HEK293 (cell line): ENCODE data around the gene GMIP.

ENCODE experiments used
- ZBTB17 ChIP-seq: fragments of 450-650 bp; formaldehyde crosslinking; IDR thresholded peaks from 2 replicates; pipeline ENCODE4 v1.5.1; 2016; ENCODE audit warnings: missing biosample characterization, missing genetic modification characterization
- TF ChIP-seq, protein P1 (sequence below): fragments of 450-650 bp; formaldehyde crosslinking; IDR thresholded peaks from 2 replicates; pipeline ENCODE4 v1.5.1; 2016; ENCODE audit warnings: missing biosample characterization, missing genetic modification characterization

DNA sequence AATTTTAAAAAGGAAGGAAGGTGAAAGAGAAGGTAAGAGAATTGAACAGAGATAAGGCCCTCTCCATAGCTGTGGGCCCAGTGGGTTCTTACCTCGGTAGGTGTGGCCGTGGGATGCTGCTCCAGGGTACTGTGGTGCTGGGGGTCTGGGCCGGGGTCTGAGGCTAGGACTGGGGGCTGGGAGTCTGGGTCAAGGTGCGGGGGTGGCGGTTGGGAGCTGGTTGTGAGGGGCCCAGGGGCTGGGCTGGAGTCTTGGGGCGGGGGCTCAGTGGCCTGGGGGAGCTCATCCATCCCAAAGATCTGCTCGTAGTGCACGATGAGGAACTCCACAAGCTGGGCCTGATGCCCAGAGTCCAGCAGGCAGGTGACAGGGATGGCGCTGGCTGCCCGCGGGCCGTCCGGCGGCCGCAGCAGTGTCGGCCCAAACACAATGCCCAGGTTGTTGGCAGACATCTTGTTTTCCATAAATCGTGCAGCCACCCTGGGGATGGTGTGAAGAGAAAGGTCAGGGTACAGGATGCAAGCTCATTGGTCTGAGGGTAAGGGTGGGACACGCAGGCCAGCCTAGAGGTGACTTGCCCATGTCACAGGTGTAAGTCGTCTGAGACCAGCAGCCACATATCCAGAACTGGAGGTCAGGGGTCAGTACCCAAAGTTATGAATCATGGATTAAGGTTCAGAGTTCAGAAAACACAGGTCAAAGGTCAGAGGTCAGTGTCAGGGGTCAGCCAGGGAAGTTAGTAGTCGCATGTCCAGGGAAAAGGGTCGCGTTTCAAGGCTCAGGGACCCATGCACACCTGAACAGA, 9.5 kb downstream of the GMIP start:
- TF ChIP-seq, protein P1, sequence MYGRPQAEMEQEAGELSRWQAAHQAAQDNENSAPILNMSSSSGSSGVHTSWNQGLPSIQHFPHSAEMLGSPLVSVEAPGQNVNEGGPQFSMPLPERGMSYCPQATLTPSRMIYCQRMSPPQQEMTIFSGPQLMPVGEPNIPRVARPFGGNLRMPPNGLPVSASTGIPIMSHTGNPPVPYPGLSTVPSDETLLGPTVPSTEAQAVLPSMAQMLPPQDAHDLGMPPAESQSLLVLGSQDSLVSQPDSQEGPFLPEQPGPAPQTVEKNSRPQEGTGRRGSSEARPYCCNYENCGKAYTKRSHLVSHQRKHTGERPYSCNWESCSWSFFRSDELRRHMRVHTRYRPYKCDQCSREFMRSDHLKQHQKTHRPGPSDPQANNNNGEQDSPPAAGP (tag by site-specific recombination): no peak
- no peak for TF ChIP-seq ZBTB17
